RWPE2 (cell line): ENCODE measurements around the gene CCL17.

Experiments used
- ATAC-seq: fragments of 200-7000 bp; cut with Tn5 transposase; 3 replicates; pipeline ENCODE4 v1.9.1; 2021; ENCODE audit warnings: low read depth
- DNase-seq: peaks from one replicate; pipeline ENCODE4 v3.0.0-alpha.2; 2020; ENCODE audit warnings: low spot score
- H3K27ac ChIP-seq: fragments of 450-650 bp; 2 replicates; pipeline ENCODE4 v1.5.1; 2017; ENCODE audit warnings: mild to moderate bottlenecking; ENCODE audit not compliant: poor library complexity, severe bottlenecking
- H3K27me3 ChIP-seq: fragments of 250-450 bp; sonication (Bioruptor Pico); 2 replicates; pipeline ENCODE4 v1.5.1; 2021; ENCODE audit warnings: mild to moderate bottlenecking, moderate library complexity; ENCODE audit not compliant: insufficient read depth, poor library complexity, severe bottlenecking
- H3K36me3 ChIP-seq: fragments of 250-450 bp; sonication (Bioruptor Pico); 2 replicates; pipeline ENCODE4 v1.5.1; 2020; ENCODE audit warnings: low read depth, mild to moderate bottlenecking, moderate library complexity
- H3K4me1 ChIP-seq: fragments of 250-450 bp; sonication (Bioruptor Pico); 2 replicates; pipeline ENCODE4 v1.5.1; 2021; ENCODE audit warnings: mild to moderate bottlenecking, moderate library complexity; ENCODE audit not compliant: insufficient read depth, poor library complexity, severe bottlenecking
- H3K4me3 ChIP-seq: fragments of 250-450 bp; sonication (Bioruptor Pico); 2 replicates; pipeline ENCODE4 v1.5.1; 2021; ENCODE audit warnings: mild to moderate bottlenecking, moderate library complexity; ENCODE audit not compliant: severe bottlenecking
- H3K9me3 ChIP-seq: fragments of 250-450 bp; sonication (Bioruptor Pico); 2 replicates; pipeline ENCODE4 v1.5.1; 2021; ENCODE audit warnings: mild to moderate bottlenecking, moderate library complexity; ENCODE audit not compliant: severe bottlenecking
- CTCF ChIP-seq: fragments of 450-650 bp; IDR thresholded peaks from one replicate; pipeline ENCODE4 v1.5.1; 2017; ENCODE audit warnings: mild to moderate bottlenecking, moderate library complexity; ENCODE audit not compliant: poor library complexity, severe bottlenecking

Gene CCL17

GRCh38 chr16:57387598-57388354, 16.8 kb upstream of the CCL17 start:
- Histone ChIP-seq H3K27me3 (no peaks in the 10 kb centered on the region), H3K27ac (no peak overlapping the region), H3K36me3 (no peaks in the 10 kb centered on the region), H3K4me1 (peaks cover 11% of the 10 kb centered on the region), H3K9me3 (no peaks in the 10 kb centered on the region), H3K4me3 (no peak overlapping the region)
- ATAC-seq (no peak; the same call in 2 of the 3 replicates), DNase-seq (no peak)
- no peak for TF ChIP-seq CTCF

GRCh38 chr16:57388359-57389086, 16.0 kb upstream of the CCL17 start:
- no peak; the same call in 2 of the 3 replicates for ATAC-seq
- TF ChIP-seq CTCF = no peak
- no peaks in the 10 kb centered on the region for H3K36me3 ChIP-seq
- peaks cover 11% of the 10 kb centered on the region for H3K4me1 ChIP-seq
- H3K4me3 ChIP-seq = no peak overlapping the region
- no peaks in the 10 kb centered on the region for H3K9me3 ChIP-seq
- H3K27me3 ChIP-seq = no peaks in the 10 kb centered on the region
- no peak overlapping the region for H3K27ac ChIP-seq
- DNase-seq = no peak

- TF ChIP-seq CTCF = no peak
- Histone ChIP-seq H3K4me1 (peaks cover 5% of the 10 kb centered on the region), H3K9me3 (no peaks in the 10 kb centered on the region), H3K36me3 (no peaks in the 10 kb centered on the region), H3K27me3 (no peaks in the 10 kb centered on the region), H3K27ac (no peak overlapping the region), H3K4me3 (no peak overlapping the region)
- no peak for DNase-seq
- no peak for ATAC-seq
Measured at GRCh38 chr16:57389087-57389468, 15.5 kb upstream of the CCL17 start.

GRCh38 chr16:57390636-57391295, 13.8 kb upstream of the CCL17 start:
- Histone ChIP-seq H3K27me3 (no peaks in the 10 kb centered on the region), H3K4me1 (peaks cover 11% of the 10 kb centered on the region), H3K4me3 (no peak overlapping the region), H3K9me3 (no peaks in the 10 kb centered on the region), H3K36me3 (no peaks in the 10 kb centered on the region), H3K27ac (no peak overlapping the region)
- no peak for ATAC-seq
- TF ChIP-seq CTCF = no peak
- no peak for DNase-seq
